NCI-H146 treated with DMSO at 0.1 percent for 48 hours (cell line): Measurements from ENCODE around the gene SEPTIN2.
A peak's percentile ranks its signal among the peaks of the same experiment; 100 is the strongest.
"Not testable (repeated sequence)": the region's sequence is repeated elsewhere in the genome, so short reads cannot be mapped to it uniquely, and the experiment has no call there.

Source experiments
- DNase-seq: peaks from one replicate; lab custom pipeline; 2025; ENCODE audit not compliant: unreplicated experiment; lab: John Stamatoyannopoulos, UW

The SEPTIN2 gene

DNA sequence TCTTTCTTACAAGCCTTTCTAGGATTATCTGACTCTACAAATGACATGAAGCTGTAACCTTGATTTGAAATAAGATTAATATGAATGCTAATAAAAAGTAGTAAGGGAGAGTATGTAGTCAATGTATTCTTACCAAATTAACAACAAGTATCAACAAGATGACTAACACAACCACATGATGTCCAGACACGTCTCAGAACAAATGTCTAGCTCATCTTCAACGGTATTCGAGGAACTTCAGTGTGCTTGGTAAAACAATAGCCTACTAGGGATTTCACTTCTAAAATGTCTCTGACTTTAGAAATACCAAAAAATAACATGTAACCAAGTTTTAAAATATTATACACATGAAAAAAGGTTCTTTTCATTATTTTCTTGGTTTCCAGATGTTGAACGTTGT lies 3.6 kb upstream of the SEPTIN2 start:
- DNase-seq, result no peak

DNA sequence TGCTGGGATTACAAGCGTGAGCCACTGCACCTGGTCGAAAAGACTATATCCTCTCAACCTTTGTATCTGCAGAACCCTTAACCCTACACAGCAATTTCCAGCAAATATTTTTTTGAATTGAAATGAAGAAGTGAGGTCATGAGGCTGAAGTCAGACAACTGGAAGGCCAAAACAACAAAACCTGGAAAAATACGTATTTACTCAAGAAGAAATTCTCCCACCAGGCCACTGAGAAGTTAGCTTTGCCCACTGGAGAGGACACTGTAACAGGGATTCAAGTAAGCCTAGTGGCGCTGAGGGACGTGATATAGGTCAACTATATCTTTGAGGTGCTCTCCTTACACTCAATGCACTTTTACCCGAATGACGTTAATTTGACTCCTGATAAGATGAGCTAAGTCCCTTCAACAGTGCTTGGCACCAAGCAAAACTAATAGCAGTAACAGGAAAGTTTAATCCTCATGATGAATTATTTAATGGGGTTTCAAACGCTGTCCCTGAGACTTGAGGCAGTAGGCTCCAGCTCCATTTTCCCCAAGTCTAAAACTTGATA lies 2.1 kb upstream of the SEPTIN2 start:
- no peak for DNase-seq

DNA sequence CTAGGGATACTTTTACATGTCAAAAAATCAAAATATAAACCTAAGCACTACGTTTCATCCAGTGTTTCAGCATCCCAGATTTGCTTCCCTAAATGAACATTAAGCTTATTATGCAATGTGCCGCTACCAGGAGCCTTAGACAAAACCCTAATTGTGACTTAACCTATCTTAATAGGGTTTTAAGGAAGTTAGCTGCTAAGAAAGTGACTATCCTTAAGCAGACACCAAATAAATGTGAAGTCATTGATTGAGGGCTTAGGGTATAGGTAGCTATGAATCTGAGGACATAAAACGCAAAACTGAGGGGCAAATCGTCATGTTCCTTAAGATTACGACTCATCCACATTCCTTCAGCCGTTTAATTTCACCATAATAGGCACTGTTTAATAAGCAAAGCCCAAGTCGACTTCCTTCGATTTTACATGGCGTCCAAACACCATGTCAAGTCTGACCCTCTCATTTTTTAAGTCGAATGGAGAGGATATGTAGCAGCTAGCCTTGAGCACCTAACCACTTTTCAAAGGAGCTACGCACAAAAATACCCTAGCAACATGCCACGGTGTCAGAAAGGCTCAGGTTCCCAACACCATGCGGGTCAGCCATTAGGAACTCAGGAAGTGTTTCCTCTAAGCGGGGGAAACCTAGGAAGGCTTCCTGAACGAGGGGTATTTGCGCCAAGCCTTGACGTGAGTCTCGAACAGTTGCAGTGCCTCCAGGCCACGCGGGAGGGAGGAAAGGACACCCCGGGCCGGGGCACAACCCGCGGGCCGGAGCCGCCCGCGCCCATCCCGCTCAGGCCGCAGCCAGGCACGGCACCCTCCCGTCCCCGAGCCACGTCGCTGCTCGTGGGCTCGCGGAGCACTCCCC lies 1.3 kb upstream of the SEPTIN2 start:
- DNase-seq, result peak; percentile 41

DNA sequence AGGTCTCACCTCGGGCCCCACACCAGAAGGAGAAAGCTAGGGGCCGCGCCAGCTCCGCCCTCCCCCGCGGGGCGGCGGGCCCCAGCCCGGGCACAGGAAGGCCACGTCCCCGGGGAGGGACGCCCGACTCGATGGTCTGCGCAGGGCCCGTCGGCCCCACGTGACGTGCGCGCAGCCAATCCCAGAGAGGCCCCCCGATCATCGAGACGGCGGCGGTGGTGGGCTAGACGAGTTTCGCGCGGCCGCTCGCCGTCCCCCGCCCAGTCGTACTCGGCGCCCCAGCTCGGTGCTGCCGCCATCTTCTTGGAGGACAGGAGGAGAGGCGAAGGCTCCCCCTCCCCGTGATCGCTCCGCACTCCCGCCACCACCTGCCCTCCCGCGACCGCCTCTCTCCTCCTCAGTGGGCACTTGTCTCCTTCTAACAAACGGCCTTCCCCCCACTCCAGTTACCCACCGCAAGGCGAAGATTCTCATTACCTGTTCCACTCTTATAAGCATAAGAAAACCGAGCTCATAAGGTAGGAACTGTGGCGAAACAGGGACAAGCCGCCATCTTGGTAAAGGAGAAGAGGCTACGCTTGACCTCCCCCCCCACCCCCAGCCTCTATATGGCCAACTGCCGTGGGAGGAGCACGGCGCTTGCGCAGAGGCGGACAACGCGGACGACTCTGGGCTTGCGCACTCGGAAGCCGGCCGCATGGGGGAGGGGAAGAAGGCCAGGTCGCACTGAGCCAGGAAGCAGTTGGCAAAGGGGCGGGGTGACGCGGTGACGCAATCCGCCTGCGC lies 439 bp upstream of the SEPTIN2 start, which contains the start of gene HDLBP:
Gene HDLBP, minus strand, starts transcription at position 580 of the 786 bp plus-strand sequence. CDS start 48,803 bp downstream, outside the sequence.
- DNase-seq, result peak; percentile 81

DNA sequence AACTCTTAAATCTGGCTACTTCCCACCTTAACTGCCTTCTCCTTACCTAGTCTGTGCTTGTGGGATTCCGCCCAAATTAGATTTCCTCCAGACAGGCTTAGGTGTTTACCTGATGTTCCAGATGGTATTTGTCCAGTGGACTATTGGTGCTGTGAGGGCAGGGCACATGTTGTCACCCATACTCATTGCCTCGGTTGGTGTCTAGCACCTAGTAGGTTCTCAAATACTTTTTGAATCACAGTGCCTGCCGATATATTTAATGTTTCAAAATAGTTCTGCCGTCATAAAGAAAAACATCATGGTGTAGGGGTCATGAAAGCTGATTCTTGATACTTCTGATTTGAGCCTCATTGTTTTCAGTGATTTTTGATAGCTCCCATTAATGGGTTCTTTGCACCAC lies 1.1 kb downstream of the SEPTIN2 start:
- DNase-seq, result no peak

DNA sequence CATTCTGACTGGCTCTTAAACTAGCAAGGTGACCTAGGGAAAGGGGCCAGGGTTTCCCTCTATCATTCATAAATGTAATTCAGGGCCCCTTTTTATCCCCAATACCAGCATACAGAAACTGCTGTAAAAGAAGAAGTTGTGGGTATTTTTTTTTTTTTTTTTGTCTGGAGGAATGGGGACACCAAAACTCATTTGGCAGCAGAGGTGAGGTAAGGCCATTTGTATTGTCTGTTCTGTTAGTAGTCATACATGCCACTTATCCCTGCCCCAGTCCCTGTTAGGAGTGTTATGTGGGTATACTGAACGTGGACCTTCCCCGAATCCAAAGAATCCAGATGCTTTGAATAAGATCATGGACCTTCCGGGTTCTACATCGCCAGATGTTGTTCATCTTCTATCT lies 1.7 kb downstream of the SEPTIN2 start:
- no peak for DNase-seq

DNA sequence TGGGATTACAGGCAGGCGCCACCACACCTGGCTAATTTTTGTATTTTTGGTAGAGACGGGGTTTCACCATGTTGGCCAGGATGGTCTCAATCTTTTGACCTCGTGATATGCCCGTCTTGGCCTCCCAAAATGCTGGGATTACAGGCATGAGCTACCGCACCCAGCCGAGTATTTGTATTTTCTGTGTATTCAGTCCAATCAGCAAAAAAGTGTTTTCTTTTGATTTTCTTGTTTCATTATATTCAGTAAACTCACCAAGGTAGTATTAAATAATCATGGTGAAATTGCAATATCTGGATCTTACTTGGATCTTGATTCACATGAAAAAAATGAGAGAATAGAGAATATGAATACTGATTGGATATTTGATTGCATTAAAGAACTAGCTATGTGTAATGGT lies 3.1 kb downstream of the SEPTIN2 start:
- not testable (repeated sequence) for DNase-seq

DNA sequence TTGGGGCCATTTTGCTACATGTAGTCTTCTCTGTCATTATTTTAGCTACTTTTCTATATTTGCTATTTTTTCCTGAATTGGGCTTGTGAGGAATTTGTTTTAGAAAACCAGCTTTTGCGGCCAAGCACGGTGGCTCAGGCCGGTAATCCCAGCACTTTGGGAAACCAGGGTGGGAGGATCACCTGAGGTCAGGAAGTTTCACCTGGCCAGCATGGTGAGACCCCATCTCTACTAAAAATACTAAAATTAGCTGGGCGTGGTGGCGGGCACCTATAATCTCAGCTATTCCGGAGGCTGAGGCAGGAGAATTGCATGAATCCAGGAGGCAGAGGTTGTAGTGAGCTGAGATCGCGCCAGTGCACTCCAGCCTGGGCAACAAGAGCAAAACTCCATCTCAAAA lies 4.7 kb downstream of the SEPTIN2 start:
- no peak for DNase-seq

DNA sequence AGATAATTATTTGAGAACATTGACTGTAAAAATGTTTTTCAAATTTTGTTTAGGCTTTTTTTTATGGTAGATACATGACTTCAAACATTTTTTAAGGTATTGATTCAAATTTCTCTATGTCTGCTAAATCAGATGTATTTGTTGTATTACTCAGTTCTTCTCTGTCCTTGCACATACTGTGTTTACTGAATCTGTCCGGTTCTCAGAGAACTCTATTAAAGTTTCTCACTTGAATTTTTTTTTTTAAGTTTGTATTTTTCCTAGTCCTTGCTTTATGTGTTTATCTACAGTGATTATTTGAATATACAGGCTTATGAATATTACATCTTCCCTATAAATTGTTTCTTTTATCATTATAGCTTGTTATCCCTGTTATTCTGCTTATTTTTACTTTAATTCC lies 5.3 kb downstream of the SEPTIN2 start:
- no peak for DNase-seq

DNA sequence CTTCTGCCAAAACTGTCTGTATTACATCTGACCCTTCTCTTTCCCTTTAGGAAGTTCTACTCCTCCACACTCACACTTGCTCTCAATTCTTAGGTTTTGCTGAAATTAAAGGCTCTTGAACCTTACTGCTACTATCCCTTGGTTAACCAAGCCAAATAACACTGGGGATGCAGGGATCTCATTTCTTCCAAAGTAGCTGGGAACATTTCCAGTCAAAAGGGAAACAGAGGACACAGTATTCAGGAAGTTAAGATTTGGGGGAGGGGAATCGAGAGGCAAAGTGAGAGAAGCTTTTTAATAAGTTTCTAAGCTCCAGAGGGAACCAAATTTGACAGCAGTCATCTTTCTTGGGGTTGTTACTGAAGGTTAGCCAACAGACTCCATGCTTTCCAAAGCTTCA lies 6.2 kb downstream of the SEPTIN2 start:
- DNase-seq, result no peak

DNA sequence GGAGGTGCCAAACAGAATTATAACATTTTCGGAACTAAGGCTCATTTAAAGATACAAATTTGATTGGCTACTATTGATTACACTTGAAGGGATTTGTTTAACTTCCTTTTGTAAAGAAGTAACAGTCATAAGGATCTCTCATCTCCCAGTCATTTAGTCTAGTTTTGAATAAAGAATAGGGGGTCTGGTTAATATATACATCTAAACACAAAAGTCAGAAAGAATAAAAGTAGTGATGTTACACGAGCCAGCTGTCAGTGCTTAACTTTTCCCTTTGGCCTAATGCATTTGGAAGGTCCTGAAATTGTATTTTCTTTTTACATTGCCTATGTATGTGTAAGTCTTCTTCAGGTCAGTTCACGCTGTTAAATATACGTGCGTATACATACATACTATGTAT lies 8.1 kb downstream of the SEPTIN2 start:
- DNase-seq, result no peak

DNA sequence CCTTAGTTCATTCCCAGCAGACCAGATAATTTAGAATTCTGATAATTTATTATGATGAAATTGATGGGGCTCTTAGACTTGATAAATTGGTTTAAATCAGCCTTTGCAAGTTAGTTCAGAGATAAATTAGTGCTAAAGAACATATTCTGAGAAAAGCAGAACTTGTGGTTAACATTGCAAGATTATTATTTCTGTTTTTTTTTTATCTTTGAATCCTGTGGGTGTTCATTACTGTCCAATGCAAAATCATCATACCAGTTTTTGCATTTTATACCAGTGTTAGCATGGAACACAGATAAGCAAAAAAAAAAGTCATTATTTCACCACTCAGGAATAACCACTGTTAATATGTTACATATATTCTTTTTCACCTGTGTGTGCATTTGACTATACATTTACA lies 9.1 kb downstream of the SEPTIN2 start:
- no peak for DNase-seq

DNA sequence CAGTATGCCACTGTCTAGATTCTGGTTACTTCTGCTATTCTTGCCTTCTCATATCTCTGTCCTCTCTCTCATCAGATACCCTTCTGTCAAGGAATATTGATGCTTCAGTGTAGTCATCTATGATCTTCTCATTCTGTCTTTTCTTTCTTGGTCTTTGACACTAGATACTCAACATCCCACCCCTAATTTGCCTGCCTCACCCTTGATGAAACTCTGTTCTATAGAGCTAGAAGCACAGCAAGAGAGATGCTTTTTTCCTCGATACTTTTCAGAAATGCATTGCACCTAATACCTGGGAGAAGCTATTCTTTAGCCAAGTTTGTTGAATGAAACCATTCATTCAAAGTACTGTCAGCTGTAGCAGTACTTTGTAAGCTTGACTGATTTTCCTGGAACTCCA lies 9.5 kb downstream of the SEPTIN2 start:
- DNase-seq, result no peak

DNA sequence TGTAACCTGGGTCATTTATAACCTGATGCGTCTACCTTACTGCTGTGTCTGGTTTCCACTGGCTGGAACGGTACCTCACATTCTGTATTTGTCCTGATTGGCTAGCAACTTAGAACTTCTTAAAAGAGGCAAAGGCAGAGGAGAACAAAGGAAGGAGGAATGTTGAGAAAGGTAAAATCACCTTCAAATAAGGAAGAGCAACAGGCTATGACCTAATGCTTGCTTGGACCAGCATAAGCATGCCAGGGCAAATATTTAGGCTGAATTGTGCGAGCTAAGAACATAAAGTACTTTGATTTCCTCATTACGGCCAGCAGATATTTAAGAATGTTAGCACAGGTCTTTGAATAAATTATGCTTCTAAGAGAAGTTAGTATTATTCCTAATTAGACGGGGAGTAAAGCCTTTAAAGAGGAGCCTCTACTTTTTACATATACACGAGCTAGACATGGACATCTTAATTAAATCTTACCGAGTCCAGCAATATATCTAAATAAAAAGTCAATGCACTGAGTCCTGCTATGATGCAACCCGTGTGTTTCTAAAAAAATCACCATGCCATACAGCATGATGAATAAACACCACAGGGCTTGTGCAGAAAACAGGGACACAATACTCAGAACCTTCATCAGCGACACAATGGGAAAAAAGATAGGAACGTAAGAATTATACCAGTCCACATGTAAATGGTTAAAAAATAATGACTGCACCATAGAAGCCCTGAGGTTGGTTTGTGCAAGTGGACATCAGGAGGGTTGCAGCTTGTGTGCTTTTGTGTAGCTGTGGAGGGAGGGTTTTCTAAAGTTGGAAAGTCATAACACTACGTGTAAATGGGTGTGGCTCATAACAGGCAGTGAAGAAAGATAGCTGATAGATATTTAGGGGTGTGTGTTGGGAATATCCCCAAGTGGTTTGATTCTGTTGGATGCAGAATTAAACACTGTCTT lies 14.2 kb downstream of the SEPTIN2 start:
- DNase-seq, result no peak

DNA sequence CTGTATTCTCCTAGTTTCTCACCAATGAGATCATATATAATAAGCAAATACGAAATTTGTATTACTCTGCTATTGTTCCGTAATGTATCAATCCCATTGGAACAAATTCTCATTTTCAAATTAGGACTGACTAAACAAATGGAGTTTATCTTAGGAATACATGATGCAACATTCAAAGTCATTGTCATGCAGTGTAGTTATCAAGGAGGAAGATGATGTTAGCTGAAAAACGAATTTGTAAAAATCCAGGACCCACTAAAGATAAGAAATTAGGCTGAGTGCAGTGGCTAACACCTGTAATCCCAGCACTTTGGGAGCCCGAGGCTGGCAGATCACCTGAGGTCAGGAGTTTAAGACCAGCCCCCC lies 14.9 kb downstream of the SEPTIN2 start:
- DNase-seq, result no peak

DNA sequence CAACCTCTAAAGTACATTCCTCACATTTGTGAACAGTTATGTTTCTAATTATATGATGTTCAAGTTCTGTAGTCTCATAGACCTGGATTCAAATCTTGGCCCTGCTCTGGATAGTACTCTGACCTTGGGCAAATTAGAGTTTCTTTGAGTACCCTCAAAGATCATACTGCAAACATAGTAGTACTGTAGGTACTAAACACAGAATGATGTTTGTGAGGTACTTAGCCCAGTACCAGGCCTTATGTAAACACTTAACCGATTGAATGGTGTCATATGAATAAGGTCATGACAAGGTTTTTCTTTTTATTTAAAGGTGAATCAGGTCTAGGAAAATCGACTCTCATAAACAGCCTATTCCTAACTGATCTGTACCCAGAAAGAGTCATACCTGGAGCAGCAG lies 19.1 kb downstream of the SEPTIN2 start:
- DNase-seq, result no peak

DNA sequence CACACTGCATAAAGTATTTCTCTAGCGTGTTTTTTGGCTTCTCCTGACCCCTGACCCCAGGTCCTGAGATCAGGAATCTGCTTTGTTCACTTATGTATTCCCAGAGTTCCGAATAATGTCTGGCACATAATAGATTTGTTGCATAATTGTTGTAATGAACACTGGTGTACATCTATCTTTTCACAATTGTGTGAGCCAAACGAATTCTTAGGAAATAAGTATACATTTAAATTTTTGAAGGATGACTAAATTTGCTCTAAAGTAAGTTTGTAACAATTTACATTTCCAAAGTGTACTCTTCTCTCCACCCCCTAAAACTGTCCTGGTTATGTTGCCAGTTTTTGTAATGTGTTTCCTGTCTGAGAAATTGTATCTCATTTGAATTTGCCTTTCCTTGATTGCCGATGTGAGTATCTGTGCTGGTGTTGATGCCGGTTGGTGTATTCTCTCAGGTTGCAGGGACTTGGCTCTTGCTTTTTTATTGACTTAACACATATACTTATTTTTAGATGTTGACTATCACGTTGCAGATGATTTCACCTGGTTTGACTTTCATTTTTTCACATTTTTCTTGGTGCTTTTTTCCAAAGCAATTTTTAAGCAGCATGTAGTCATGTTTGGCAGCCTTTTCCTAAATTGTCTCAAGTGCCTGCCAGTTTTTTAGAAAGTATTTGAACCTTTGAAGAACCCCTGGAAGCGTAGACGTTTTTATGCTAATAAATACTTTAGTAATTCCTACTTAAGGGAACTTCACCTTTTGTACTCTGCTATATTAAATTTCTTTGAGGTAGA lies 24.3 kb downstream of the SEPTIN2 start:
- DNase-seq, result no peak

DNA sequence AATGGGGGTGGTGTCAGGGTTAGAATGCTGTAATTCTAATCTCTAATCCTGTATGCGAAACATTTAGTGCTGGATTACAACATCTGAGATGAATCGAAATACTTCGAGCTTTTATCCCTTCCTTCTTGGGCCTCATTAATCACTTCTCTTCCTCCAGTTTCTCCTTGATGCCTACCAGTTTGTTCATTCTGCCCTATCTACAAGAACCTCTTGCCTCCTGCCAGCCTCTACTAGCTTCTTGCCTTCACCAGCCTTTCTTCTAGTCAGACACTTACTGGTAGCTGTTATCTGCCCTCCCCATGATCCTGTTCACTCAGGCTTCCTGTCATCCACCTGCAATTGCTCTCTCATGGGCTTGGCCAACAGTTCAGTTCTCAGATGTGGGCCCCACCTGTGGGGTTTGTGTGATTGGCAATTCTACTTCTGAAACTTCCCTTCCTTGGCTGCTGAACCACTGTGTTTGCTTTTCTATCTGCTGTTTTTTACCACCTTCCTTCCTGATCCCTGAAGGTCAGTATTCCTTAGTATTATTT lies 25.0 kb downstream of the SEPTIN2 start:
- DNase-seq, result no peak

DNA sequence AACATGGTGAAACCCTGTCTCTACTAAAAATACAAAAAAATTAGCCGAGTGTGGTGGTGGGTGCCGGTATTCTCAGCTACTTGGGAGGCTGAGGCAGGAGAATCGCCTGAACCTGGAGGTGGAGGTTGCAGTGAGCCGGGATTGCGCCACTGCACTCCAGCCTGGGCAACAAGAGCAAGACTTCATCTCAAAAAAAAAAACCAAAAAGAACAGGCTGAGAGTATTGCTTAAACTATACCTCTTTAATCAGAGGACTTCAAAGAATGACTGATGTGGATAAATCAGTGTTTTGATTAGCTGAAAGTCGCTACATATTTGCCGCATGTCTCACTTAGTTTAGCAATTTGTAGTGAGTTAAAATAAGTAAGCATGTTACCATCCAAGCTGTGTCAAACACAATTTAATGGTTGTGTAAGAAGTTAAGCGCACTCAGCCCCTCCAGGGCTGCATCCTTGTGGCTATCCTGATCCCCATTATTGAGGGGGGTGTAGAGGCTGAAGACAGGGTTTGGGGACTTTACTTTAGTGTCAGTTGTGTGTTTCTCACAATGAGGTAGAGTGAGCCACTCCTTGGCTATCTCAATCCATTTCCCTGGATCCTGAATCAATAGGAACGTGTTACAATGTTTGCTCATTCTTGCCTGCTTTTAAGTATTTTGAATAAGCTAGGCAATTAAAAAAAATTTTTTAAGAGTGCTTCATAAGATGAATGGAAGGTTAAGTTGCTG lies 29.4 kb downstream of the SEPTIN2 start:
- DNase-seq, result no peak
